HG02678 (cell line): ENCODE measurements around the gene HOXC6.
"Not testable (repeated sequence)": the region's sequence is repeated elsewhere in the genome, so short reads cannot be mapped to it uniquely, and the experiment has no call there.

Source experiments
- ATAC-seq: cut with Tn5 transposase; IDR thresholded peaks from one replicate; pipeline ENCODE4 v1.9.1; 2021; ENCODE audit warnings: mild to moderate bottlenecking, moderate library complexity; ENCODE audit not compliant: unreplicated experiment

Gene HOXC6

GRCh38 chr12:54079115-54079514 is 50.9 kb downstream of the HOXC6 start:
- not testable (repeated sequence) for ATAC-seq
